Astrocyte of the spinal cord (primary cell): ENCODE measurements around the gene ZIM2.

Source experiments
- DNase-seq: peaks from one replicate; pipeline ENCODE4 v3.0.0; 2011; ENCODE audit warnings: low read depth, low spot score
- H3K4me3 ChIP-seq: 2 replicates; pipeline ENCODE4 v1.5.1; 2011; ENCODE audit warnings: low read depth, mild to moderate bottlenecking, low read length, moderate library complexity
- CTCF ChIP-seq: IDR thresholded peaks from 2 replicates; pipeline ENCODE4 v1.5.1; 2012; ENCODE audit warnings: low read depth, mild to moderate bottlenecking, low read length, inconsistent platforms
- in situ Hi-C: cut with HindIII; loops from 2 replicates; pipeline ENCODE4 v1.10.0; 2017; ENCODE audit warnings: low sequenced_read_pairs

Gene ZIM2

DNA sequence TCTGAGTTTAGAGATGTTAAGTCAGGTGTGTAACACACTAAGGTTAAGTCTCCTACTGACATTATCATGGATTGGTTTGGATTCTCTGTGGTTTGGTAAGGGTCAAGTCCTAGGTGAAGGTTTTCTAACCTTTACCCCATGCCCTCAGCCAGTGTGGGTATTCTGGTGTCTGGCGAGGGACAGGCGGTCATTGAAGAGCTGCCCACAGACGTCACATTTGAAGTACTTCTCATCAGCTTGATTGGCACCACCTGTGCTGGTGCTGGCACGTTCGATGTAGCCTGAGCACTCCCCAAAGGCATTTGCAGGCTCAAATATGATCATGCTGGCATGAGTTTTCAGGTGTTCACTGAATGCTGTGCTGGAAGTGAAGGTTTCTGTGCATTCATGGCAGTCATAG is 27.0 kb downstream of the ZIM2 start:
- no peak overlapping the region for H3K4me3 ChIP-seq
- no peak for TF ChIP-seq CTCF
- in situ Hi-C loops: no loop called here
- DNase-seq: no peak

- no peak for DNase-seq
- in situ Hi-C loops: no loop called here
- TF ChIP-seq CTCF: no peak
- H3K4me3 ChIP-seq: no peak overlapping the region
Observed at GRCh38 chr19:56811480-56811879, 29.0 kb downstream of the ZIM2 start.

DNA sequence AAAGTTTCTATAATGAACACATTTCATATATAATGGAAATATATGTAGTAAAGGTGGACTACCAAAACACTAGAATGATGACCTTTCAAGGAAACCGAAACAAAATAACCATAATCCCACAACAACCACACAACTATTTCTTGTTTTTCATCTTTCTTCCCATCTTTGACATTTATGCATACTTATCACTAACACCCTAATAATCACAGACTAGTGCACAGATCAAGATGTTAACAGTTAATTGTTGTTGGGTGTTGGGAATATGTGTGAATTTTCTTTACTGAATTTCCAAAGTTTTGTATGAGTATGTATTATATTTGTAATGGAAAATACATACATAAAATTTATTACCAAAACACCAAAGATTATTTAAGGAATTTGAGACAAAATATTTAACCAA is 30.3 kb downstream of the ZIM2 start:
- in situ Hi-C loops: no loop called here
- H3K4me3 ChIP-seq: no peak overlapping the region
- DNase-seq: no peak
- TF ChIP-seq CTCF: no peak

DNA sequence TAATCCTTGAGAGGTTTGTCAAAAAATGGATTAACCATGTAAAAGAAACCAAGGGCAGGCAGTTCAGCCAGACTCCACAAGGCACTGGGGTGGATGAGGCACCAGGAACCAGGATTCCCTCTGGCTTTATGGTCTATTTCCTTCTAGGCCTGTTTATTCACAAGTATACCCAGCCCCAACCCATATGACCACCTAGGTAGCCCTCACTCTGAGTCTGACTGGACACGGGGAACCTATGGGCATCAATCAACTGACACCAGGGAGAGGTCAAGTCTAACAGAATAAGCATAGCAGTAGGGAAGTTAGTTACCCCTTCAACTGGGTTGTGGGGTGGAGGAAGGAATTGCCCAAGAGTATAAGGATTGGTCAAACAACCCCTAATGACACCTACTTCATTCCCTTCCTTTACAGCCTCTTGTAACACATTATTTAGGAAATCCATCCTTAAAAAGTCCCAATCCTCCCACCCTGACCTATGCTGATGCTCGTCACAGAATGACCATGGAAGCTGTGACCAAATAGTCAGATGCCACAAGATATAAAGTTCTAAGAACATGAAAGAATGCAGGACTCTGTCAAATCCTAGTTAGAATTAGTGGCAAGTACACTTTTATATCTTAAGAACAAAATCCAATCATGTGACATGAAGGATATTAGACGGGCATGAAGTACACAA is 31.7 kb downstream of the ZIM2 start:
- TF ChIP-seq CTCF: no peak
- in situ Hi-C loops: no loop called here
- DNase-seq: no peak
- no peak overlapping the region for H3K4me3 ChIP-seq

DNA sequence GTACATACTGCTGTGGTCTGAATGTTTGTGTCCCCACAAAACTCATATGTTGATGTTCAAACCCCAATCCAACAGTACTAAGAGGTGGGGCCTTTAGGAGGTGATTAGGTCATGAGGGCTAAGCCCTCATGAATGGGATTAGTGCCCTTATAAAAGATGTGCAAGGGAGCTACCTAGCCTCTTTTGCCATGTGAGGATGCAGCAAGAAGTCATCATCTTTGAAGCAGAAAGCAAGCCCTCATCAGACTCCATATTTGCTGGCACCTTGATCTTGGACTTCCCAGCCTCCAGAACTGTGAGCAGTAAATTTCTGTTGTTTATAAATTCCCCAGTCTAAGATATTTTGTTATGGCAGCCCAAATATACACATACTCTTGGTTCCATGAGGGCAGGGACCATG is 33.9 kb downstream of the ZIM2 start:
- H3K4me3 ChIP-seq: no peak overlapping the region
- in situ Hi-C loops: no loop called here
- TF ChIP-seq CTCF: no peak
- no peak for DNase-seq

GRCh38 chr19:56778351-56778750 is 62.2 kb downstream of the ZIM2 start:
- in situ Hi-C loops: no loop called here
- no peak for TF ChIP-seq CTCF
- no peak overlapping the region for H3K4me3 ChIP-seq
- no peak for DNase-seq

DNA sequence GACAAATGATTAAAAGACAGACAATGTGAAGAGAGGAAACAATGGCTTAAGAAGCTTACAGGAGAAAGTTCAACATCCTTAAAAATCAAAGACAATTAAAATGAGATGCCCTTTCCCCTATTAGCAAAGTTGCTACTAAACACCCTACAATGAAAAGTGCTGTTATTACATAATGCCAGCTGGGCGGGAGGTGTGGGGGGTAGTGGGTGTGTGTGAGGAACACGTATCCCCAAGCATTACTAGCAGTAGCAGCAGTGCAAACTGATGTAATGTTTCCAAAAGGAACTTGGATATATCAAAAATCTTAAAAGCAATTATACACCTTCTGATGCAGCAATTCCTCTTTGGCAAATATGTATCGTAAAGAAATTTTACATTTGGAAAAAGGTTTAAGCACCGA is 70.9 kb downstream of the ZIM2 start:
- no peak for TF ChIP-seq CTCF
- in situ Hi-C loops: no loop called here
- H3K4me3 ChIP-seq: no peak overlapping the region
- DNase-seq: no peak
